OCI-LY1 (cell line): Measurements from ENCODE around the gene AP3S1.

Experiments used
- CTCF ChIP-seq: fragments of 200-600 bp; sonication (generic), shearing (Covaris generic); IDR thresholded peaks from 2 replicates; pipeline ENCODE4 v1.5.1; 2017; ENCODE audit warnings: mild to moderate bottlenecking, antibody characterized with exemption, low read length, moderate library complexity, mixed read lengths
- EZH2 ChIP-seq: fragments of 200-600 bp; sonication (generic), shearing (Covaris generic); IDR thresholded peaks from 2 replicates; pipeline ENCODE4 v1.8.0; 2017; ENCODE audit warnings: borderline replicate concordance, mixed run types, mild to moderate bottlenecking, antibody characterized with exemption, low read length, moderate library complexity, mixed read lengths

- no peak for TF ChIP-seq EZH2
- no peak for TF ChIP-seq CTCF
These were observed 31.0 kb upstream of the AP3S1 start for GRCh38 chr5:115810761-115811160.
